ENCODE results near the gene NOC2L. TPM values are rescaled to one million over a fixed set of nuclear protein-coding genes. Genes with fewer than 3 reads are reported as not detected.

The NOC2L gene
- 10 to 100 TPM; 56.1 to 60.0 (median 59.4) TPM for polyA plus RNA-seq (ENCODE audit: insufficient read length in 3 of 3)

- peak in 1 of 3 donors; percentile 75 for DNase-seq (ENCODE audit: low read depth in 3 of 3, low spot score in 2 of 3)
Observed at GRCh38 chr1:958823-959730, at the start of gene NOC2L. TSS of gene NOC2L (minus strand) at chr1:959256. CDS start at chr1:959240, 16 bp downstream.

GRCh38 chr1:1006305-1007159, 47.5 kb upstream of the NOC2L start:
- DNase-seq (ENCODE audit: low read depth in 3 of 3, low spot score in 2 of 3) = no peak

- no peak for DNase-seq (ENCODE audit: low read depth in 3 of 3, low spot score in 2 of 3)
Observed at GRCh38 chr1:1005774-1006304, 46.8 kb upstream of the NOC2L start.

GRCh38 chr1:1004780-1005697, 46.0 kb upstream of the NOC2L start:
- no peak for DNase-seq (ENCODE audit: low read depth in 3 of 3, low spot score in 2 of 3)

GRCh38 chr1:1004420-1004779, 45.3 kb upstream of the NOC2L start:
- DNase-seq (ENCODE audit: low read depth in 3 of 3, low spot score in 2 of 3) = no peak

- no peak for DNase-seq (ENCODE audit: low read depth in 3 of 3, low spot score in 2 of 3)
Observed at GRCh38 chr1:1003618-1004419, 44.8 kb upstream of the NOC2L start.

- no peak for DNase-seq (ENCODE audit: low read depth in 3 of 3, low spot score in 2 of 3)
Observed at GRCh38 chr1:1001057-1001783, 42.2 kb upstream of the NOC2L start.

- no peak for DNase-seq (ENCODE audit: low read depth in 3 of 3, low spot score in 2 of 3)
Observed at GRCh38 chr1:1000357-1001056, 41.5 kb upstream of the NOC2L start.

GRCh38 chr1:999725-1000356, 40.8 kb upstream of the NOC2L start, which contains the start of gene HES4:
TSS of gene HES4 (minus strand) at chr1:1000097. CDS start at chr1:999973, 124 bp downstream.
- DNase-seq (ENCODE audit: low read depth in 3 of 3, low spot score in 2 of 3) = peak in 1 of 3 donors; percentile 81

GRCh38 chr1:998995-999724, 40.1 kb upstream of the NOC2L start:
- DNase-seq (ENCODE audit: low read depth in 3 of 3, low spot score in 2 of 3) = no peak

- no peak for DNase-seq (ENCODE audit: low read depth in 3 of 3, low spot score in 2 of 3)
Observed at GRCh38 chr1:998745-998994, 39.6 kb upstream of the NOC2L start.

GRCh38 chr1:997993-998744, 39.1 kb upstream of the NOC2L start:
- DNase-seq (ENCODE audit: low read depth in 3 of 3, low spot score in 2 of 3) = no peak

- DNase-seq (ENCODE audit: low read depth in 3 of 3, low spot score in 2 of 3) = no peak
Observed at GRCh38 chr1:997713-997992, 38.6 kb upstream of the NOC2L start.

GRCh38 chr1:996851-997712, 38.0 kb upstream of the NOC2L start:
- DNase-seq (ENCODE audit: low read depth in 3 of 3, low spot score in 2 of 3) = no peak

All from right renal cortex interstitium (tissue), 3 donors.